HG03139 (cell line): ENCODE measurements around the gene CLRN2.
"Not testable (repeated sequence)": the region's sequence is repeated elsewhere in the genome, so short reads cannot be mapped to it uniquely, and the experiment has no call there.

ENCODE experiments used
- ATAC-seq: cut with Tn5 transposase; IDR thresholded peaks from one replicate; pipeline ENCODE4 v1.9.1; 2021; ENCODE audit not compliant: unreplicated experiment

Gene CLRN2

GRCh38 chr4:17544205-17544604 is 29.2 kb downstream of the CLRN2 start:
- no peak for ATAC-seq

- no peak for ATAC-seq
Observed at GRCh38 chr4:17544831-17545234, 29.9 kb downstream of the CLRN2 start.

GRCh38 chr4:17545374-17546140 is 30.6 kb downstream of the CLRN2 start:
- no peak for ATAC-seq

DNA sequence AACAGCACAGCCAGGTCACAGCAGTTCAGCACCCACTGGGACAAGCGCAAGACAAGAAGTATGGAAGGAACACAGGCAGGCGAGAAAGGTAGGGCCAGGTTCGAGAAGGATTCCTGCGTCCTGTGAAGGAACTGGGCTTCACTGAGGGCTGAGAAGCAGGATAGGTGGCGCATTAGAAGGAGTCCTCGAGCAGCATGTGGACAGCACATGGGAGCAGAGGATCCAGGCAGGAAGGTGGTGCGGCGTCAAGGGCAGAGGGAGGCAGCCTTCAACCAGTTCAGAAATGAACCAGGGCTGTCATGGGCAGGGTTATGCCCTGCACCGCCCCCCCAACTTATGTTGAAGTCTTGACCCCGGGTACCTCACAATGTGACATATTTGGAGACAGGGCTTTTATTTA is 31.3 kb downstream of the CLRN2 start:
- no peak for ATAC-seq

- ATAC-seq = no peak
Observed at GRCh38 chr4:17546678-17547077, 31.7 kb downstream of the CLRN2 start.

DNA sequence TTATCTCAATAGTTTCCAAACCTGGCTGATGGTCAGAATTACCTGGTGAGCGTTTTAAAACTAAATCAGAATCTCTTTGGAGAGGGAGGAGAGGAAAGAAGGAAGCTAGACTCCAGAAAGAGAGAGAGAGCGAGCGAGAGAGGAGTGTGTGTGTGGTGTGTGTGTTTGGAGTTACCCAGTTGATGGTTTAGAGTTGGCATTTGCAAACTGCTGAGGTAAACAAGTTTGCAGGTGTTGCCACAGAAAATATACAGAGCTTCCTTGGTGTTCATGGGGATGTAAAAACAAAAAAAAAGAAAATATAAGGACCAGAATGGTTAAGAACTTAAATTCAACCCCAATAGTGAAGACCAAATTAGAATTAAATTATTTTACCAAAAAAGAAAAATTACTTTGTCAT is 35.6 kb downstream of the CLRN2 start:
- no peak for ATAC-seq

- no peak for ATAC-seq
Observed at GRCh38 chr4:17552427-17552826, 37.5 kb downstream of the CLRN2 start.

DNA sequence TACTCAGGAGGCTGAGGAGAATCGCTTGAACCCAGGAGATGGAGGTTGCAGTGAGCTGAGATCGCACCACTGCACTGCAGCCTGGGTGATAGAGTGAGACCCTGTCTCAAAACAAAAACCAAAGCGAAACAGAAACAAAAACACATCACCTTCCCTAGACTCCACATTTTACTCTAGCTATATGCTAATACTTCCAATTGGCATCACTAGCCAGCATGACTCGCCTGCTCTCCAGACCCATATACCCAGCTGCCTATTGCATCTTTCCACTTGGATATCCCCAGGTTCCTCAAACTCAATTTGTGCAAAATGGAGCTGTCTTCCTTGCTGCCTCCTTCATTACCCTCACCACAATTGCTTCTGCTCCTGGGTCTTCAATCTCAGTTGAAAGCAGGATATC is 39.6 kb downstream of the CLRN2 start:
- ATAC-seq = no peak

GRCh38 chr4:17556498-17556897 is 41.5 kb downstream of the CLRN2 start:
- ATAC-seq = no peak

- ATAC-seq = no peak
Observed at GRCh38 chr4:17557880-17558279, 42.9 kb downstream of the CLRN2 start.

DNA sequence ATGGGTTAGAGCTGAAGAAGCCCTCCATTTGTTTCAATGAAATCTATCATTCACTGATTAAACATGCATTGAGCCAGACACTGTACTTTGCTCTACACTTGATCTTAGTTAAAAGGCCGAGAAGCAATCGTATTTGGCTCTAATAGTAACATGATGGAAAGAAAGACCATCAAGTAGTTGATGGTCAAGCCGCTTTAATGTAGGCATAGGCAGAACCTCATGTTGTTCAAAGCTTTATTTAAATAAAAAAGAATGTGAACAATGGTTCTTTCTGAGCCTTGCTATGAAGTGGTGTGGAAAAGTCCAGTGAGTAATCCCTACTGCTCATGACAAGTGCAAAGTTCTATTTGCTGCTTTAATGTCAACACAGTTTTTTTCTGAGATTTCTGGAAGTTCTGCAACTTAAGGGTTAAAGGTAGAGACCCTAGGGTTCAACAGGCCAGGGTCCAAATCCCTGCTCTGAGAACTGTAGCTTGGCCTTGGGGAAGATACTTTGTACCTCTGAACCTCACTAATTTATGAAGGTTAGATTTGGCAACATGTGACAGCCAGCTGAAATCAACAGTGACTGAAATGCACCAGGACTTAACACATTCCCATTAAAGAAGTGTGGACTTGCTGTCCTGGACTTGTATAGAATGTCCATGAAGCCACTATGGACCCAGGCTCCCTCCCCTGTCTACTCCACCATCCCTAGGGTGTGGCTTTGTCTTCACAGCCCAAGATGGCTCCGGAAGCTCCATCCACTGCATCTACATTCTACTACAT is 44.2 kb downstream of the CLRN2 start:
- no peak for ATAC-seq

- no peak for ATAC-seq
Observed at GRCh38 chr4:17559709-17560048, 44.7 kb downstream of the CLRN2 start.

- no peak for ATAC-seq
Observed at GRCh38 chr4:17560065-17560673, 45.2 kb downstream of the CLRN2 start.

DNA sequence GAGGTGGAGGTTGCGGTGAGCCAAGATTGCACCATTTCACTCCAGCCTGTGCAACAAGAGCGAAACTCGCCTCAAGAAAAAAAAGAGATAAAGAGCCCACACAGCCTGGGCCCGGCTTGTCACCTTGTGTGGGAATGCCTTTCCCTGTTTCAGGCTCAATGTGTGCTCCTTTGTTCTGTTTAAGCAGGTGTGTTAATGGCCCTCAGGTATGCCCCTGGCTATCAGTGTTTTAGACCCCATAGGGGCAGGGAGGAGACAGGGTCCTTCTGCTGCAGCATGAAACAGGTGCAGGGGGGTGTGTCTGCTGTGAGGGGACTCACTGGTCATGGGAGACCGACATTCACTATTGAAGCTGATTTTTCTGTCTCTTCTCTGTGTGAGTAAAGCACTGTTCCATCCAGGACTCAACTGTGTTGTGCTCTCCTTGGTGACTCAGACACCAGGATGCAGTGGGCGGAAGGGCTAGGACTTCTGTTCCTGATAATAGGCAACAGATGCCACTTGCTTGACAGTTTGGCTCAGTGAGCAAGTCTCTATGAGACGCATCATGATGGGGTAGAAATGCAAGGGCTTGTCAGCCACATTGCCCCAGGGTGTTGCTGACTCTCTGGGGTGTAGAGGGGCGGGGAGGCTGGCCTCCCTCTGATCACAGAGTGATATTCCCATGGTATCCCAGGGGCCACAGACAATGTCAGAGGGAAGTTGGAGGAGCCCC is 46.4 kb downstream of the CLRN2 start:
- ATAC-seq = no peak

DNA sequence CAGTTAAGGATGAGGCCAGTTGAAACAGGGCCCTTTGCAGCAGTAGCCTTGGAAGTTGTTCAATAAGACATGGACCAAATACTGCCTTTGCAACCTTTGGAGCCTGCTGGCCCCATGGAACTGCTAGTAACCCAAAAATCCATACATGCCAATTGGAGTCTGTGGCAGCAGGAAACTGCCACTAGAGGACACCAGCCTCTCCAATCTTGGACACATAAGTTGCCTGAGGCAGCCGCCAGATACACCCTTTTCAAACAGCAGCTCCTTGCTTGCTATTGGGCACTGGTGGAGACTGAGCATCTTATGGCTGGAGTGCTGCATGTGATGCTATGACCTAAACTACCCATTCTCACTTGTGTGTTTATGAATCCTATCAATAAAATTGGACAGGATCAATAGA is 47.2 kb downstream of the CLRN2 start:
- no peak for ATAC-seq

GRCh38 chr4:17565846-17566245 is 50.9 kb downstream of the CLRN2 start:
- no peak for ATAC-seq

GRCh38 chr4:17567271-17567670 is 52.3 kb downstream of the CLRN2 start:
- no peak for ATAC-seq

GRCh38 chr4:17574206-17574605 is 59.2 kb downstream of the CLRN2 start:
- no peak for ATAC-seq

- ATAC-seq = not testable (repeated sequence)
Observed at GRCh38 chr4:17575177-17575576, 60.2 kb downstream of the CLRN2 start.
